Measurements from ENCODE around the gene ICOSLG.
"Not testable (repeated sequence)": the region's sequence is repeated elsewhere in the genome, so short reads cannot be mapped to it uniquely, and the experiment has no call there.

The ICOSLG gene

GRCh38 chr21:44240842-44241241 lies at the start of gene ICOSLG:
TSS of gene ICOSLG (minus strand) at chr21:44240943. CDS start at chr21:44240817, 126 bp downstream.
- not testable (repeated sequence) for DNase-seq

GRCh38 chr21:44289381-44290010 lies 48.8 kb upstream of the ICOSLG start:
- DNase-seq, result no peak

- DNase-seq, result no peak
Observed at GRCh38 chr21:44288251-44289110, 47.7 kb upstream of the ICOSLG start.

- DNase-seq, result no peak
Observed at GRCh38 chr21:44286716-44287632, 46.2 kb upstream of the ICOSLG start.

GRCh38 chr21:44286086-44286715 lies 45.5 kb upstream of the ICOSLG start:
- no peak for DNase-seq

GRCh38 chr21:44285138-44285992 lies 44.6 kb upstream of the ICOSLG start, which contains the start of gene AIRE:
TSS of gene AIRE (plus strand) at chr21:44285876. CDS start at chr21:44286007, 131 bp downstream.
- DNase-seq, result no peak

- DNase-seq, result no peak
Observed at GRCh38 chr21:44283948-44284347, 43.2 kb upstream of the ICOSLG start.

GRCh38 chr21:44283211-44283785 lies 42.6 kb upstream of the ICOSLG start:
- DNase-seq, result not testable (repeated sequence)

- no peak for DNase-seq
Observed at GRCh38 chr21:44282370-44282769, 41.6 kb upstream of the ICOSLG start.

- DNase-seq, result no peak
Observed at GRCh38 chr21:44281801-44282200, 41.1 kb upstream of the ICOSLG start.

- DNase-seq, result peak in 1 of 2 experiments; percentile 26
Observed at GRCh38 chr21:44279354-44280260, 38.9 kb upstream of the ICOSLG start.

GRCh38 chr21:44275041-44275440 lies 34.3 kb upstream of the ICOSLG start:
- no peak for DNase-seq

- no peak for DNase-seq
Observed at GRCh38 chr21:44273046-44273445, 32.3 kb upstream of the ICOSLG start.

GRCh38 chr21:44272284-44272858 lies 31.6 kb upstream of the ICOSLG start:
- no peak for DNase-seq

GRCh38 chr21:44271558-44272283 lies 31.0 kb upstream of the ICOSLG start:
- DNase-seq, result no peak

GRCh38 chr21:44269090-44269489 lies 28.3 kb upstream of the ICOSLG start:
- no peak for DNase-seq

GRCh38 chr21:44267655-44268142 lies 27.0 kb upstream of the ICOSLG start:
- DNase-seq, result no peak

- DNase-seq, result no peak
Observed at GRCh38 chr21:44265734-44266270, 25.1 kb upstream of the ICOSLG start.
